ENCODE results near the gene WDR86. TPM values are rescaled to one million over a fixed set of nuclear protein-coding genes. Genes with fewer than 3 reads are reported as not detected.

WDR86 gene
- total RNA-seq, 1 donor from 2014 or later: 83.0 TPM

DNA sequence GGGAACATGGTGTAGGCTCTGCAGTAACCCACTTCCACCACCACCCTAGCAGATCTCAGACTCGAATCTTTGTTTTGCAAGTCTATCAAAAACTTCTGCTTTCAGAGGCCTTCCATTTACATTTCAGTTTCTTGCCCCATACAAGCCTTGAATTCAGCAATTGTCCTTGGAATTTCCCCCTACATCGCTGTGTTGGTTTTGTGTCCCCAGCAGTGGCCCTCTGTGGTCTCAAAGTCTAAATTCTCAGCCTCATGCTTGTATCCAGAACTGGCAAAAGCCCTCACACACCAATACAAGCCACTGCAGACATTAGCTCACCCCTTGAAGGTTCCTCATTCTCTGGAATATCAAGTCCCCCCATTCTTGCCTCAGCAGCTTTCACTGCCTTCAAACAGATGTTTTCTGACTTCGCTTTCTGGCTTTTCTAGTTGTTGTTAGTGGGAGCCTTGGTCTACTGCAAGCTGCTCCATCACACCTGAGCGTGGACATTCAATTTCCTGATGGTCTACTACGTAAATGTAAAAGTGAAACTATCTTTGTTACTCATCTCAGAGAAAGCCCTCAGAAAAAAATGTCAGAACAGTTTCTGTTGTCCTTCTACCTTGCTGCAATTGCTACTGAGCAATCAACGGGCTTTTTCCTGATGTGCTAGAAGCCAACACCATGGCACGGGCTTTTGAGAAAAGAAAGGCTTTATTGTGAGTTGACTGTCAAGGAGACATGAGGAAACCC lies 70.0 kb downstream of the WDR86 start:
- TF ChIP-seq, protein P1, sequence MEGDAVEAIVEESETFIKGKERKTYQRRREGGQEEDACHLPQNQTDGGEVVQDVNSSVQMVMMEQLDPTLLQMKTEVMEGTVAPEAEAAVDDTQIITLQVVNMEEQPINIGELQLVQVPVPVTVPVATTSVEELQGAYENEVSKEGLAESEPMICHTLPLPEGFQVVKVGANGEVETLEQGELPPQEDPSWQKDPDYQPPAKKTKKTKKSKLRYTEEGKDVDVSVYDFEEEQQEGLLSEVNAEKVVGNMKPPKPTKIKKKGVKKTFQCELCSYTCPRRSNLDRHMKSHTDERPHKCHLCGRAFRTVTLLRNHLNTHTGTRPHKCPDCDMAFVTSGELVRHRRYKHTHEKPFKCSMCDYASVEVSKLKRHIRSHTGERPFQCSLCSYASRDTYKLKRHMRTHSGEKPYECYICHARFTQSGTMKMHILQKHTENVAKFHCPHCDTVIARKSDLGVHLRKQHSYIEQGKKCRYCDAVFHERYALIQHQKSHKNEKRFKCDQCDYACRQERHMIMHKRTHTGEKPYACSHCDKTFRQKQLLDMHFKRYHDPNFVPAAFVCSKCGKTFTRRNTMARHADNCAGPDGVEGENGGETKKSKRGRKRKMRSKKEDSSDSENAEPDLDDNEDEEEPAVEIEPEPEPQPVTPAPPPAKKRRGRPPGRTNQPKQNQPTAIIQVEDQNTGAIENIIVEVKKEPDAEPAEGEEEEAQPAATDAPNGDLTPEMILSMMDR (conservative IDR thresholded peaks at IDR 0.05): no peak
- Mint-ChIP-seq H3K9me3 (no peaks in the 10 kb centered on the region), H3K4me1 (ENCODE audit: unreplicated experiment) (peaks cover 11% of the 10 kb centered on the region), H3K36me3 (no peaks in the 10 kb centered on the region), H3K27me3 (peaks cover 3% of the 10 kb centered on the region), H3K27ac (no peak overlapping the region), H3K4me3 (peak overlapping the region; percentile 9)
- no peak for DNase-seq (ENCODE audit: extremely low spot score, unreplicated experiment)

GRCh38 chr7:151338809-151339208 lies 71.0 kb downstream of the WDR86 start:
- H3K4me3 Mint-ChIP-seq: no peak overlapping the region

GRCh38 chr7:151337346-151337745 lies 72.5 kb downstream of the WDR86 start:
- TF ChIP-seq, protein P1 (conservative IDR thresholded peaks at IDR 0.05): no peak
- H3K4me3 Mint-ChIP-seq: no peak overlapping the region
- H3K27me3 Mint-ChIP-seq: peaks cover 4% of the 10 kb centered on the region
- no peak for DNase-seq (ENCODE audit: extremely low spot score, unreplicated experiment)
- H3K27ac Mint-ChIP-seq: no peak overlapping the region
- H3K4me1 Mint-ChIP-seq (ENCODE audit: unreplicated experiment): peaks cover 3% of the 10 kb centered on the region
- no peaks in the 10 kb centered on the region for H3K36me3 Mint-ChIP-seq
- no peaks in the 10 kb centered on the region for H3K9me3 Mint-ChIP-seq

More at GRCh38 chr7:151338809-151339208, 71.0 kb downstream of the WDR86 start:
- peaks cover 4% of the 10 kb centered on the region for H3K27me3 Mint-ChIP-seq
- no peak for DNase-seq (ENCODE audit: extremely low spot score, unreplicated experiment)
- H3K9me3 Mint-ChIP-seq: no peaks in the 10 kb centered on the region
- H3K4me1 Mint-ChIP-seq (ENCODE audit: unreplicated experiment): peaks cover 11% of the 10 kb centered on the region
- TF ChIP-seq, protein P1 (conservative IDR thresholded peaks at IDR 0.05): no peak
- no peaks in the 10 kb centered on the region for H3K36me3 Mint-ChIP-seq
- no peak overlapping the region for H3K27ac Mint-ChIP-seq

DNA sequence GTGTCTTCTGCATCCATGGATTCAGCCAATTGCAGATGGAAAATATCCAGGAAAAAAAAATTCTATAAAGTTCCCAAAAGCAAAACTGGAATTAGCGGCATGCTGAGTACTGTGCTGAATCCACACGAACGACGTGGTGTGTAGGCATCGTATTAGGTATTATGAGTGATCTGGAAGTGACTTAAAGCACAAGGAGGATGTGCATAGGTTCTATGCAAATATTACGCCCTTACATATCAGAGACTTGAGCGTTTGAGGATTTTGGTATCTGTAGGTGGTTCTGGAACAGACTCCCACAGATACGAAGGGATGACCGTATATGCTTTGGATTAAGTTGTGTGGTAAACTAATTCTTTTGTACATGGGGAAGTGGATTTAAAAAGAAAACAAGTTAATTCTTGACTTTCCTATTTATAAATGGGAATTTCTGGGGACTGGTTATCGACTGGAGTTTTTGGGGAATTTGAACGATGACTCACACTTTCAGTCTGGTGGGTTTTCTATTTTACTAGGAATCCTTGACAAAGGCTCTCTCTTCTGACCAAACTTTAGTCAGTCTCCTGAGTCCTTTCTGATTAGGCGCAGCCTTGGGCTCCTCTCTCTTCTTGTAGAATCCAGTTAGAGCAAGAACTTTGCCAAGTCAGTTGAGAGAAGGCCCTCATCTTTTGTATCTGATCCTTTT lies 73.7 kb downstream of the WDR86 start:
- Mint-ChIP-seq H3K27ac (no peak overlapping the region), H3K27me3 (peaks cover 4% of the 10 kb centered on the region), H3K9me3 (no peaks in the 10 kb centered on the region), H3K4me1 (ENCODE audit: unreplicated experiment) (no peaks in the 10 kb centered on the region), H3K36me3 (no peaks in the 10 kb centered on the region), H3K4me3 (no peak overlapping the region)
- DNase-seq (ENCODE audit: extremely low spot score, unreplicated experiment): no peak
- TF ChIP-seq, protein P1 (conservative IDR thresholded peaks at IDR 0.05): no peak

- Mint-ChIP-seq H3K9me3 (no peaks in the 10 kb centered on the region), H3K4me3 (no peak overlapping the region), H3K4me1 (ENCODE audit: unreplicated experiment) (no peaks in the 10 kb centered on the region), H3K36me3 (no peaks in the 10 kb centered on the region), H3K27ac (no peak overlapping the region), H3K27me3 (peaks cover 4% of the 10 kb centered on the region)
- DNase-seq (ENCODE audit: extremely low spot score, unreplicated experiment): no peak
- TF ChIP-seq, protein P1 (conservative IDR thresholded peaks at IDR 0.05): no peak
These were observed 75.2 kb downstream of the WDR86 start for GRCh38 chr7:151334628-151335027.

Small RNAs within 50 kb of the gene (microRNA-seq; reads per million reads assigned to microRNA genes)
- gene MIR3907: not detected

Other genes with a start within 250 kb of the WDR86 start
- gene GBX1, start 242.3 kb downstream of the WDR86 start, total RNA-seq (ENCODE audit: low replicate concordance): 0.26 and 0.41 TPM in 2 replicates
- not detected in 2 replicates for gene ASB10, start 222.8 kb downstream of the WDR86 start, total RNA-seq (ENCODE audit: low replicate concordance)
- gene H2BK1, start 199.6 kb downstream of the WDR86 start, total RNA-seq (ENCODE audit: low replicate concordance): not detected in 2 replicates
- 35.9 and 46.5 TPM in 2 replicates for gene ABCF2, start 182.8 kb downstream of the WDR86 start, total RNA-seq (ENCODE audit: low replicate concordance)
- 44.4 and 54.7 TPM in 2 replicates for gene CHPF2, start 177.6 kb downstream of the WDR86 start, total RNA-seq (ENCODE audit: low replicate concordance)
- 20.0 and 58.4 TPM in 2 replicates for gene SMARCD3, start 161.3 kb downstream of the WDR86 start, total RNA-seq (ENCODE audit: low replicate concordance)
- gene NUB1, start 68.2 kb downstream of the WDR86 start, total RNA-seq (ENCODE audit: low replicate concordance): 49.3 and 54.3 TPM in 2 replicates
- gene CRYGN, start 30.1 kb upstream of the WDR86 start, total RNA-seq (ENCODE audit: low replicate concordance): 0.67 and 1.3 TPM in 2 replicates
- gene RHEB, start 109.9 kb upstream of the WDR86 start, total RNA-seq (ENCODE audit: low replicate concordance): 79.2 and 81.0 TPM in 2 replicates

Measured in type B pancreatic cell (in vitro differentiated cells).